Measurements from ENCODE around the gene ITK. TPM values are rescaled to one million over a fixed set of nuclear protein-coding genes. Genes with fewer than 3 reads are reported as not detected.

Gene ITK
- total and polyA plus RNA-seq, 2 of the 8 experiments (the other 6 are each of a cell fraction or from before 2014, with no cell fraction given): 0.05 TPM; not detected in 1

GRCh38 chr5:157270771-157271170, 90.1 kb downstream of the ITK start (continued):
- TF ChIP-seq HDAC2 (IDR thresholded peaks at IDR 0.05; ENCODE audit: borderline replicate concordance in 1 of 2, low read depth in 2 of 2, low read length in 2 of 2) (no peak), KDM5A (IDR thresholded peaks at IDR 0.05; ENCODE audit: low read length) (no peak)

All from H1 (cell line).